ENCODE data around the gene TRHDE. TPM values are rescaled to one million over a fixed set of nuclear protein-coding genes. Genes with fewer than 3 reads are reported as not detected.

Gene TRHDE
- total and polyA plus RNA-seq, 4 donors: 0.19 to 7.5 (median 3.5) TPM

GRCh38 chr12:72465940-72466630, 193.9 kb downstream of the TRHDE start:
- Histone ChIP-seq H3K9ac (ENCODE audit: insufficient read depth in 1 of 2, low read length in 2 of 2) (no peak overlapping the region), H3K4me1 (ENCODE audit: control insufficient read depth in 5 of 5, insufficient read depth in 5 of 5, low read length in 5 of 5) (no peaks in the 10 kb centered on the region), H3K9me3 (ENCODE audit: control insufficient read depth in 4 of 4, insufficient read depth in 3 of 4, low read length in 3 of 4) (no peaks in the 10 kb centered on the region), H3K27ac (ENCODE audit: low read depth in 1 of 2, low read length in 1 of 2) (no peak overlapping the region), H3K36me3 (ENCODE audit: control insufficient read depth in 4 of 4, insufficient read depth in 4 of 4, low read length in 4 of 4) (no peaks in the 10 kb centered on the region), H3K4me3 (no peak overlapping the region), H3K27me3 (ENCODE audit: control insufficient read depth in 3 of 3, insufficient read depth in 3 of 3, low read length in 2 of 3) (no peaks in the 10 kb centered on the region)
- 92 to 95% methylated on average over 5 of the region's 5 CpGs for WGBS, 2 donors
- ATAC-seq (ENCODE audit: insufficient read depth, low FRiP score) (no peak), DNase-seq (no peak)
- TF ChIP-seq CTCF (IDR thresholded peaks at IDR 0.05; ENCODE audit: control extremely low read depth, extremely low read depth): no peak

GRCh38 chr12:72467985-72468384, 195.8 kb downstream of the TRHDE start:
- Histone ChIP-seq H3K4me3 (no peak overlapping the region), H3K27me3 (ENCODE audit: control insufficient read depth in 3 of 3, insufficient read depth in 3 of 3, low read length in 2 of 3) (no peaks in the 10 kb centered on the region), H3K4me1 (ENCODE audit: control insufficient read depth in 5 of 5, insufficient read depth in 5 of 5, low read length in 5 of 5) (no peaks in the 10 kb centered on the region), H3K9me3 (ENCODE audit: control insufficient read depth in 4 of 4, insufficient read depth in 3 of 4, low read length in 3 of 4) (no peaks in the 10 kb centered on the region), H3K36me3 (ENCODE audit: control insufficient read depth in 4 of 4, insufficient read depth in 4 of 4, low read length in 4 of 4) (no peaks in the 10 kb centered on the region), H3K27ac (ENCODE audit: low read depth in 1 of 2, low read length in 1 of 2) (no peak overlapping the region), H3K9ac (ENCODE audit: insufficient read depth in 1 of 2, low read length in 2 of 2) (no peak overlapping the region)
- 83 to 93% methylated on average over 2 of the region's 2 CpGs for WGBS, 2 donors
- no peak for TF ChIP-seq CTCF (IDR thresholded peaks at IDR 0.05; ENCODE audit: control extremely low read depth, extremely low read depth)
- ATAC-seq (ENCODE audit: insufficient read depth, low FRiP score) (no peak), DNase-seq (no peak)

- WGBS, 2 donors: 92 to 93% methylated on average over 3 of the region's 3 CpGs
- Histone ChIP-seq H3K4me3 (no peak overlapping the region), H3K27ac (ENCODE audit: low read depth in 1 of 2, low read length in 1 of 2) (no peak overlapping the region), H3K4me1 (ENCODE audit: control insufficient read depth in 5 of 5, insufficient read depth in 5 of 5, low read length in 5 of 5) (no peaks in the 10 kb centered on the region), H3K9ac (ENCODE audit: insufficient read depth in 1 of 2, low read length in 2 of 2) (no peak overlapping the region), H3K27me3 (ENCODE audit: control insufficient read depth in 3 of 3, insufficient read depth in 3 of 3, low read length in 2 of 3) (no peaks in the 10 kb centered on the region), H3K9me3 (ENCODE audit: control insufficient read depth in 4 of 4, insufficient read depth in 3 of 4, low read length in 3 of 4) (no peaks in the 10 kb centered on the region), H3K36me3 (ENCODE audit: control insufficient read depth in 4 of 4, insufficient read depth in 4 of 4, low read length in 4 of 4) (no peaks in the 10 kb centered on the region)
- DNase-seq: no peak
- no peak for ATAC-seq (ENCODE audit: insufficient read depth, low FRiP score)
- no peak for TF ChIP-seq CTCF (IDR thresholded peaks at IDR 0.05; ENCODE audit: control extremely low read depth, extremely low read depth)
Observed at GRCh38 chr12:72468505-72468904, 196.3 kb downstream of the TRHDE start.

GRCh38 chr12:72471806-72472205, 199.6 kb downstream of the TRHDE start:
- no peak overlapping the region for H3K9ac ChIP-seq (ENCODE audit: insufficient read depth in 1 of 2, low read length in 2 of 2)
- H3K9me3 ChIP-seq (ENCODE audit: control insufficient read depth in 4 of 4, insufficient read depth in 3 of 4, low read length in 3 of 4): no peaks in the 10 kb centered on the region
- H3K27ac ChIP-seq (ENCODE audit: low read depth in 1 of 2, low read length in 1 of 2): no peak overlapping the region
- 38 to 47% methylated on average over 3 of the region's 3 CpGs for WGBS, 2 donors
- ATAC-seq (ENCODE audit: insufficient read depth, low FRiP score) (no peak), DNase-seq (no peak)
- no peaks in the 10 kb centered on the region for H3K4me1 ChIP-seq (ENCODE audit: control insufficient read depth in 5 of 5, insufficient read depth in 5 of 5, low read length in 5 of 5)
- no peak overlapping the region for H3K4me3 ChIP-seq
- no peaks in the 10 kb centered on the region for H3K36me3 ChIP-seq (ENCODE audit: control insufficient read depth in 4 of 4, insufficient read depth in 4 of 4, low read length in 4 of 4)
- TF ChIP-seq CTCF (IDR thresholded peaks at IDR 0.05; ENCODE audit: control extremely low read depth, extremely low read depth): no peak
- no peaks in the 10 kb centered on the region for H3K27me3 ChIP-seq (ENCODE audit: control insufficient read depth in 3 of 3, insufficient read depth in 3 of 3, low read length in 2 of 3)
